ENCODE data around the gene TMIGD2. TPM values are rescaled to one million over a fixed set of nuclear protein-coding genes. Genes with fewer than 3 reads are reported as not detected.
"Not testable (repeated sequence)": the region's sequence is repeated elsewhere in the genome, so short reads cannot be mapped to it uniquely, and the experiment has no call there.

TMIGD2 gene
- total RNA-seq, 1 donor from 2014 or later, result not detected

DNA sequence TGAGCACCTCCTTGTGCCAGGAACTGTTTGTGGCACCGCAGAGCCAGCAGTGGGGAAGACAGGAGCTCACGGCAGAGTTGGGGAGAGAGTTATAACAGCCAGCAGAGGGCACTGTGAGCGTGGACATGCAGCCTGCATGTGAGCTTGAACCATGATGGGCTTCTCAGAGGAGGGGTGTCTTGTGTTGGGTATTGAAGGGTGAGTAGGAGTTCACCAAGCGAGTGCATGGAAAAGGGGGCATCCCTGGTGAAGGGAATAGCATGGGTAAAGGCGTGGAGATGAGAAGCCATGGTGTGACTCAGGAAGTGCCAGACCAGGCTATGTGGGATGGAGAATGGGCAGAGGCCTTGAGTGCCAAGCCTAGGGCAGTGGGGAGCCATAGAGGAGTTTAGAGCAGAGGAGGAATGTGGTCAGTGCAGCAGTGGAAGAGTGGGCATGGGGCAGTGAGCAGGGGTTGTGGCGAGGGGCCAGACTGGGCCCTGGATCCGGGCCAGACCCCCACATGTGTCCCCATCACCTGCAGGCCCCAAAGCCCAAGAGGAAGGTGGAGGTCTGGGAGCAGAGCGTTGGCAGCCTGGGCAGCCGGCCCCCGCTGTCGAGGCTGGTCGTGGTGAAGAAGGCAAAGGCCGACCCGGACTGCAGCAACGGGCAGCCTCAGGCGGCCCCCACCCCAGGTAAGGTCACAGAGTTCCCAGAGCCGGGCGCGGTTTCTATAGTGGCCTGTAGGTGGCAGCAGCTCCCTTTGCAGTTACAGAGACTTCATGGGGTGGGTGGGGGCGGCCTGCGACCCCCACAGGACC is 34.9 kb downstream of the TMIGD2 start:
- DNase-seq, result peak; percentile 59

GRCh38 chr19:4266253-4267000 is 35.8 kb downstream of the TMIGD2 start:
- DNase-seq, result no peak

GRCh38 chr19:4264812-4265211 is 37.4 kb downstream of the TMIGD2 start:
- no peak for DNase-seq

- DNase-seq, result no peak
Observed at GRCh38 chr19:4260613-4261191, 41.5 kb downstream of the TMIGD2 start.

- no peak for DNase-seq
Observed at GRCh38 chr19:4258181-4258580, 44.0 kb downstream of the TMIGD2 start.

- DNase-seq, result no peak
Observed at GRCh38 chr19:4257025-4257424, 45.2 kb downstream of the TMIGD2 start.

DNA sequence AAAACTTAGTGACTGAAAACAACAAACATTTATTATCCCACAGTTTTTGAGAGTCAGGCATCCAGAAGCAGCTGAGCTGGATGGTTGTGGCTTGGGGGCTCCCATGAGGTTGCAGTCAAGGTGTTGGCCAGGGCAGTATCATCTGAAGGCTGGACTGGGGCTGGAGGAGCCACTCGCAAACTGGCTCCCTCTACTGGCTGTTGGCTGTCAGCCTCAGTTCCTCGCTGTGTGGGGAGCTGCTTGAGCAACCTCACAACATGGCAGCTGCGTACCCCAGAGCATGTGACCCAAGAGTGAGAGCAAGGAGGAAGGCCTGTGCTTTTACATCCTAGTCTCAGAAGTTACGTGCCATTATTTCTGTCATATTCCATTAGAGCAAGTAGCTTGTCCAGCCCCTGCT is 45.6 kb downstream of the TMIGD2 start:
- DNase-seq, result no peak

- peak; percentile 100 for DNase-seq
Observed at GRCh38 chr19:4246767-4247593, 55.2 kb downstream of the TMIGD2 start, which contains the start of gene YJU2. Gene YJU2, plus strand, starts transcription at chr19:4247080. Its CDS starts 67 bp downstream, at chr19:4247147.

DNA sequence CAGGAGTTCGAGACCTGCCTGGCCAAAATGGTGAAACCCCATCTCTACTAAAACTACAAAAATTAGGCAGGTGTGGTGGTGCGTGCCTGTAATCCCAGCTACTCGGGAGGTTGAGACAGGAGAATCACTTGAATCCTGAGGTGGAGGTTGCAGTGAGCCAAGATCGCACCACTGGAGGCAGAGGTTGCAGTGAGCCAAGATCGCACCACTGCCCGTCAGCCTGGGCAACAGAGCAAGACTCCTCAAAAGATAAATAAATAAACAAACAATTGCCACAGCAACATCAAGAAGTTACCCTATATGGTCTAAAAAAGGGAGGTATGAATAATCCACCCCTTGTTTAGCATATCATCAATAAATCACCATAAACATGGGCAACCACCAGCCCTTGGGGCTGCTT is 56.3 kb downstream of the TMIGD2 start:
- DNase-seq, result not testable (repeated sequence)

Other genes with a start within 250 kb of the TMIGD2 start
- 26.1 TPM for gene ZBTB7A, start 235.5 kb downstream of the TMIGD2 start, total RNA-seq
- gene MAP2K2, start 178.3 kb downstream of the TMIGD2 start, total RNA-seq, result 96.0 TPM
- not detected for gene CREB3L3, start 148.8 kb downstream of the TMIGD2 start, total RNA-seq
- gene SIRT6, start 119.8 kb downstream of the TMIGD2 start, total RNA-seq, result 5.6 TPM
- 0.82 TPM for gene ANKRD24, start 119.7 kb downstream of the TMIGD2 start, total RNA-seq
- gene EBI3, start 72.9 kb downstream of the TMIGD2 start, total RNA-seq, result not detected
- 14.0 TPM for gene YJU2, start 55.3 kb downstream of the TMIGD2 start, total RNA-seq
- gene SHD, start 23.1 kb downstream of the TMIGD2 start, total RNA-seq, result 18.1 TPM
- 1.1 TPM for gene FSD1, start 2.2 kb upstream of the TMIGD2 start, total RNA-seq
- gene STAP2, start 36.4 kb upstream of the TMIGD2 start, total RNA-seq, result 14.7 TPM
- 11.3 TPM for gene MPND, start 41.2 kb upstream of the TMIGD2 start, total RNA-seq
- 37.6 TPM for gene SH3GL1, start 98.2 kb upstream of the TMIGD2 start, total RNA-seq
- 9.8 TPM for gene CHAF1A, start 100.3 kb upstream of the TMIGD2 start, total RNA-seq
- gene UBXN6, start 155.4 kb upstream of the TMIGD2 start, total RNA-seq, result 92.2 TPM
- gene HDGFL2, start 169.9 kb upstream of the TMIGD2 start, total RNA-seq, result 48.8 TPM
- 38.0 TPM for gene PLIN4, start 216.1 kb upstream of the TMIGD2 start, total RNA-seq
- gene PLIN5, start 232.8 kb upstream of the TMIGD2 start, total RNA-seq, result 4.8 TPM
- 1.5 TPM for gene LRG1, start 237.6 kb upstream of the TMIGD2 start, total RNA-seq

Data from tongue (tissue), 2 donors.